Suprapubic skin (tissue), 4 donors: ENCODE data around the gene FGFR3.

Experiments
- CTCF ChIP-seq, 2 donors: fragments of 200-600 bp in 1 of 2; fragments of 450-650 bp in 1 of 2; sonication (generic) in 1 of 2; IDR thresholded peaks; one replicate each; pipeline ENCODE4 v1.5.1; 2016 to 2019; ENCODE audit warnings: antibody characterized with exemption in 2 of 2, mild to moderate bottlenecking in 1 of 2, moderate library complexity in 1 of 2
- EP300 ChIP-seq: sonication (generic); formaldehyde crosslinking; IDR thresholded peaks from one replicate; pipeline ENCODE4 v1.6.1; 2017; ENCODE audit warnings: antibody characterized with exemption
- POLR2A ChIP-seq, 2 donors: fragments of 450-650 bp; IDR thresholded peaks; one replicate each; pipeline ENCODE4 v1.6.1; 2017; ENCODE audit warnings: antibody characterized with exemption in 2 of 2, mild to moderate bottlenecking in 2 of 2, moderate library complexity in 2 of 2
- POLR2AphosphoS5 ChIP-seq, 3 donors: sonication (generic); formaldehyde crosslinking; IDR thresholded peaks; one replicate each; pipeline ENCODE4 v1.6.1; 2017; ENCODE audit warnings: antibody characterized with exemption in 3 of 3

GRCh38 chr4:1751919-1752283 lies 41.2 kb upstream of the FGFR3 start:
- TF ChIP-seq POLR2A (IDR thresholded peaks at IDR 0.05), result no peak
- no peak for TF ChIP-seq CTCF (IDR thresholded peaks at IDR 0.05)
- no peak for TF ChIP-seq EP300
- no peak for TF ChIP-seq POLR2AphosphoS5 (IDR thresholded peaks at IDR 0.05)
